Brain microvascular endothelial cell (primary cell): ENCODE data around the gene NRP1.
A peak's percentile ranks its signal among the peaks of the same experiment; 100 is the strongest.

Experiments
- DNase-seq: peaks from one replicate; pipeline ENCODE4 v3.0.0-alpha.2; 2020
- H3K27ac ChIP-seq: fragments of 250-450 bp; sonication (Bioruptor Pico); 2 replicates; pipeline ENCODE4 v1.5.1; 2020; ENCODE audit warnings: mild to moderate bottlenecking, moderate library complexity
- H3K27me3 ChIP-seq: fragments of 250-450 bp; sonication (Bioruptor Pico); replicated peaks from 2 replicates; pipeline ENCODE4 v1.5.1; 2020; ENCODE audit warnings: mild to moderate bottlenecking
- H3K36me3 ChIP-seq: fragments of 250-450 bp; sonication (Bioruptor Pico); replicated peaks from 2 replicates; pipeline ENCODE4 v1.5.1; 2020; ENCODE audit warnings: mild to moderate bottlenecking
- H3K4me3 ChIP-seq: 2 replicates; pipeline ENCODE4 v1.5.1; 2011; ENCODE audit warnings: low read depth, mild to moderate bottlenecking, control low read depth, low read length, moderate library complexity
- CTCF ChIP-seq: IDR thresholded peaks from 2 replicates; pipeline ENCODE4 v1.5.1; 2011; ENCODE audit warnings: low read depth, mild to moderate bottlenecking, moderate library complexity, low read length, control low read depth, inconsistent platforms; ENCODE audit errors: missing control alignments
- in situ Hi-C: cut with HindIII; loops from 2 replicates; pipeline ENCODE4 v1.10.0; 2017; ENCODE audit warnings: low sequenced_read_pairs, low pct_ligation_motif_present

NRP1 gene

GRCh38 chr10:33353334-33353733 lies 18.9 kb upstream of the NRP1 start:
- H3K4me3 ChIP-seq, result no peak overlapping the region
- no peak for TF ChIP-seq CTCF
- no peaks in the 10 kb centered on the region for H3K36me3 ChIP-seq
- no peak overlapping the region for H3K27ac ChIP-seq
- in situ Hi-C loops, result no loop called here
- no peak for DNase-seq
- H3K27me3 ChIP-seq, result no peaks in the 10 kb centered on the region

DNA sequence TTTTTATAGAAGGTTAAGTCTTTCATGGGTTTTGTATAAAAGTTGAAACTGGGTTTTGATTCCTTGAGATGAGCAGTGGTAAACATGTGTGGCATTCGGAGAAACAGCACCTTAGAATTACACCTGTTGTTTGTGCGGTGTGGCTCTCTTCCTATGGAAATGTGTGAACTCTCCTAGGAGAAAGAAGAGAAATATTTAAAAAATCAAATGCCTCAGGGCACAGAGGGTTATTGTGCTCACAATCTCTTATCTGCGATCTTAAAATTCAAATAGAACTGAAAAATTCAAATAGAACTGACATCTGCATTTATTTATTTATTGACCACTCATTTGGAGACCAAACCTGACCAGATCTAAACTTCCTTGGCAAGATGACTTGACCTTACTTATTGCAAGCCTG lies 18.1 kb upstream of the NRP1 start:
- in situ Hi-C loops, result no loop called here
- Histone ChIP-seq H3K4me3 (no peak overlapping the region), H3K36me3 (no peaks in the 10 kb centered on the region), H3K27ac (no peak overlapping the region), H3K27me3 (no peaks in the 10 kb centered on the region)
- DNase-seq, result no peak
- no peak for TF ChIP-seq CTCF

GRCh38 chr10:33352175-33352574 lies 17.7 kb upstream of the NRP1 start:
- no peaks in the 10 kb centered on the region for H3K27me3 ChIP-seq
- in situ Hi-C loops, result no loop called here
- no peak overlapping the region for H3K27ac ChIP-seq

DNA sequence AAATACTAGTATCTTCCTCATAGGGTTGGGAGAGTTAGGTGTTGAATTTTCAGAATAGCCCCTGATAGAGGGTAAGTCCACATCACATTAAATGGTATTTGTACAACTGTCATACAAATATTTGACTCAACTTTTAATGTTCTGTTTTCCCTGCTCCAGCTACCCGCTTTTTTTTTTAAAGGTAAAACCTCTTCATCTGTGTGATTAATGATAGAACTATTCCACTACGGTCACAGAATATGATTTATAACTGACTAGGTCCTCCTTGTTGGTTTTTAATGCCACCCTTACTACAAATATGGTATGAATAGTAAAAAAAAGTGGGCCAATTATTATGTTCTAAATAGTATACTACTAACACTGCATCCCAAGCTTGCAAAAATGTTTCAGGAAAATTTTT lies 15.6 kb upstream of the NRP1 start:
- Histone ChIP-seq H3K27me3 (no peaks in the 10 kb centered on the region), H3K4me3 (no peak overlapping the region), H3K36me3 (no peaks in the 10 kb centered on the region), H3K27ac (no peak overlapping the region)
- TF ChIP-seq CTCF, result no peak
- no peak for DNase-seq
- in situ Hi-C loops, result no loop called here

More at GRCh38 chr10:33352175-33352574, 17.7 kb upstream of the NRP1 start:
- peak; percentile 25 for DNase-seq
- no peaks in the 10 kb centered on the region for H3K36me3 ChIP-seq
- H3K4me3 ChIP-seq, result no peak overlapping the region
- no peak for TF ChIP-seq CTCF

DNA sequence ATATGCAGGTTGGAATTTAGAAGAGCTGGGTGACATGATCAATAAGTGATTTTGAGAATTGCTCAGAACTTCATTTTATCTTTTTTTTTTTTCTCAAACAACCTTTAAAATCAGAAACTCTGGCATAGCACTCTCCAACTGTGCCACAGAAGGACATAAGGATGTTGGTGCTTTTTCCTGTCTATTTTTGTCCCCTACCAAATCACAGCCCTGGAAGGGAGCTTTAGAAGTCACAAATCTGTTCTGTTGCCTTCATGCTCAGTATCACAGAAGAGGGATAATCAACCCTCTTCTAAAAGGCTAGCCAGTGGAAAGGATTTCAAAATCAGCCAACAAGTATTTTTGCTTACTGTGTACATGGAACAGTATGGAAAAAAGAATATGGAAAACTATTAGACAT lies 14.8 kb upstream of the NRP1 start:
- no peak overlapping the region for H3K4me3 ChIP-seq
- H3K36me3 ChIP-seq, result no peaks in the 10 kb centered on the region
- no peaks in the 10 kb centered on the region for H3K27me3 ChIP-seq
- TF ChIP-seq CTCF, result no peak
- no peak overlapping the region for H3K27ac ChIP-seq
- no peak for DNase-seq
- in situ Hi-C loops, result no loop called here

DNA sequence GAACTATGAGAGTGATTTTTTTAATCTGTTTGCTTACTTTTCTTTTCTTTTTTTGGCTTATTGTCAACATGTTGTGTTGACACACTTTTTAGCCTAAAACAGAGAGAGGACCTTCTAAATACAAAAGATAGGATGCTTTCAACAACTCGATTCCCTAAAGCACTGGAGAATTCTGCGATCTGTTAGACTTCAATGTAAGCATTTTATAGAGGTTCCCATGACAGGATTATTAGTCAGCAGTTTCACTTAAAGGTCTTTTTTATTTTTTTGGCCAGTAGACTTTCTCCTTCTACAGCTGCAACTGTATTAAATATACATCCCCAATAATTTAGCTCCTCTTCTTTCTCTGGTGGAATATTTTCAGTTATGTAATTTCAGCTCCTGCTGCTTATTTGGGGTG lies 12.7 kb upstream of the NRP1 start:
- in situ Hi-C loops, result no loop called here
- Histone ChIP-seq H3K36me3 (no peaks in the 10 kb centered on the region), H3K4me3 (no peak overlapping the region), H3K27ac (peak overlapping the region; percentile 52), H3K27me3 (no peaks in the 10 kb centered on the region)
- DNase-seq, result no peak
- TF ChIP-seq CTCF, result no peak
